K562 (cell line): ENCODE data around the gene KIFC3. TPM values are rescaled to one million over a fixed set of nuclear protein-coding genes. Genes with fewer than 3 reads are reported as not detected.

Experiments
- ARID1B ChIP-seq: fragments of 450-650 bp; IDR thresholded peaks from 2 replicates; pipeline ENCODE4 v1.6.1; 2016; ENCODE audit warnings: antibody characterized with exemption, mild to moderate bottlenecking, inconsistent platforms
- ARNT ChIP-seq, 2 experiments: fragments of 450-650 bp; IDR thresholded peaks; 2 replicates each; pipeline ENCODE4 v1.6.1; 2016; ENCODE audit warnings: mild to moderate bottlenecking in 1 of 2
- BCOR ChIP-seq: fragments of 450-650 bp; IDR thresholded peaks from 2 replicates; pipeline ENCODE4 v1.6.1; 2016
- DDX20 ChIP-seq: fragments of 450-650 bp; IDR thresholded peaks from 2 replicates; pipeline ENCODE4 v1.6.1; 2016; ENCODE audit warnings: missing genetic modification characterization, low read depth, mild to moderate bottlenecking, missing compliant biosample characterization, moderate library complexity
- FOXM1 ChIP-seq, 2 experiments: fragments of 450-650 bp in 1 of 2; sonication (generic) in 1 of 2; formaldehyde crosslinking in 1 of 2; IDR thresholded peaks; 2 replicates each; pipeline versions ENCODE4 v1.6.1 to v1.9.0; 2017 to 2022; ENCODE audit warnings: low read depth in 2 of 2, mild to moderate bottlenecking in 2 of 2, missing genetic modification reagents in 1 of 2, moderate library complexity in 1 of 2
- MTF1 ChIP-seq: fragments of 250-450 bp; sonication (Bioruptor Pico); IDR thresholded peaks from 2 replicates; pipeline ENCODE4 v1.9.0; 2021; ENCODE audit warnings: moderate library complexity, mild to moderate bottlenecking, inconsistent platforms, borderline replicate concordance
- NKRF ChIP-seq: fragments of 450-650 bp; IDR thresholded peaks from 2 replicates; pipeline ENCODE4 v1.6.1; 2016; ENCODE audit warnings: borderline replicate concordance
- NR0B1 ChIP-seq: fragments of 450-650 bp; IDR thresholded peaks from one replicate; pipeline ENCODE4 v1.6.1; 2018; ENCODE audit warnings: mild to moderate bottlenecking, moderate library complexity; ENCODE audit not compliant: partially characterized antibody
- NR2C1 ChIP-seq, 2 experiments: fragments of 450-650 bp; IDR thresholded peaks; 2 replicates each; pipeline ENCODE4 v1.6.1; 2017; ENCODE audit warnings: mild to moderate bottlenecking in 2 of 2, antibody characterized with exemption in 1 of 2, inconsistent platforms in 1 of 2, missing compliant biosample characterization in 1 of 2, missing genetic modification characterization in 1 of 2
- RAD51 ChIP-seq: fragments of 450-650 bp; IDR thresholded peaks from 2 replicates; pipeline ENCODE4 v1.7.1; 2016; ENCODE audit warnings: low read depth, mild to moderate bottlenecking, borderline replicate concordance
- RBM17 ChIP-seq: fragments of 200-400 bp; formaldehyde crosslinking; IDR thresholded peaks from 2 replicates; pipeline ENCODE4 v1.6.1; 2017; ENCODE audit warnings: low read depth, mild to moderate bottlenecking, low read length, borderline replicate concordance
- TSHZ1 ChIP-seq: fragments of 250-450 bp; sonication (Bioruptor Pico); IDR thresholded peaks from 2 replicates; pipeline ENCODE4 v1.4.0; 2020; ENCODE audit warnings: mild to moderate bottlenecking, moderate library complexity
- XRCC3 ChIP-seq: fragments of 450-650 bp; IDR thresholded peaks from 2 replicates; pipeline ENCODE4 v1.6.1; 2017; ENCODE audit warnings: mild to moderate bottlenecking, moderate library complexity
- ZBTB34 ChIP-seq: fragments of 250-450 bp; sonication (Bioruptor Pico); IDR thresholded peaks from 2 replicates; pipeline ENCODE4 v1.8.0; 2021; ENCODE audit warnings: mild to moderate bottlenecking, moderate library complexity
- ZC3H11A ChIP-seq: IDR thresholded peaks from 2 replicates; pipeline ENCODE4 v1.6.1; 2012; ENCODE audit warnings: low read depth, low read length, improper control_type of control experiment
- ZNF347 ChIP-seq: fragments of 450-650 bp; formaldehyde crosslinking; IDR thresholded peaks from 2 replicates; pipeline ENCODE4 v1.4.0; 2020; ENCODE audit warnings: low read depth, mild to moderate bottlenecking, moderate library complexity
- ZNF586 ChIP-seq: fragments of 450-650 bp; formaldehyde crosslinking; conservative IDR thresholded peaks from 2 replicates; pipeline ENCODE4 v1.4.0; 2020; ENCODE audit warnings: mild to moderate bottlenecking, moderate library complexity
- ZNF668 ChIP-seq: fragments of 250-450 bp; sonication (Bioruptor Pico); IDR thresholded peaks from 2 replicates; pipeline ENCODE4 v1.8.0; 2022; ENCODE audit warnings: mild to moderate bottlenecking, inconsistent platforms
- ZNF766 ChIP-seq: fragments of 200-800 bp; sonication (Bioruptor generic); conservative IDR thresholded peaks from 2 replicates; pipeline ENCODE4 v1.6.1; 2016; ENCODE audit warnings: missing genetic modification characterization, missing compliant biosample characterization
- polyA plus RNA-seq, 8 experiments: library from polyadenylated mRNA; depleted of rRNA in 4 of 8; stranded (reverse) in 5 of 8; unstranded in 3 of 8; fragments of >200 nt; fragmentation: Nextera tagmentation in 2 of 8; fragmentation: Illumina TruSeq in 1 of 8; extraction: Ambion mirVana in 2 of 8; extraction: Trizol in 1 of 8; gene quantifications; 2 replicates each; pipeline versions ENCODE4 v1.2.1 to v1.2.3, GENCODE V29; 2011 to 2014; ENCODE audit warnings: inconsistent platforms in 1 of 8, missing spikeins in 1 of 8
- total RNA-seq, 7 experiments: library from RNA; depleted of rRNA in 6 of 7; stranded (reverse); fragments of >200 nt in 6 of 7; fragmentation: Illumina TruSeq in 2 of 7; extraction: Trizol in 2 of 7; gene quantifications; 2 replicates each; pipeline versions ENCODE4 v1.2.1 to v1.2.3, GENCODE V29; 2011 to 2021; ENCODE audit warnings: low replicate concordance in 1 of 7

KIFC3 gene
- total and polyA plus RNA-seq, 9 of the 15 experiments (the other 6 are each of a cell fraction or from before 2014, with no cell fraction given), result 0.23 to 105 (median 26.2) TPM

GRCh38 chr16:57734925-57735754 is 67.2 kb downstream of the KIFC3 start (continued):
- TF ChIP-seq TSHZ1 (CRISPR knock-in tag) (no peak), ZNF766 (no peak), BCOR (no peak; the same call in 1 of the 2 replicates), NR2C1 (IDR thresholded peaks at IDR 0.05) (peak; percentile 96), NR2C1 (tag; IDR thresholded peaks at IDR 0.05) (peak; percentile 97), DDX20 (tag) (no peak), XRCC3 (no peak), NR0B1 (no peak), MTF1 (no peak), FOXM1 (IDR thresholded peaks at IDR 0.05; ENCODE audit: low read depth) (peak; percentile 83), FOXM1 (CRISPR knock-in tag; IDR thresholded peaks at IDR 0.05; ENCODE audit: low read depth) (no peak), ZBTB34 (CRISPR knock-in tag) (no peak), ZNF668 (CRISPR knock-in tag) (no peak), ARID1B (no peak), ZNF347 (CRISPR knock-in tag) (no peak), ZC3H11A (no peak), RAD51 (no peak), NKRF (no peak), ARNT (IDR thresholded peaks at IDR 0.05) (0 out of 4 replicates have a peak, but pooled peaks of 1 of the 2 experiments have one; percentile 27), RBM17 (no peak), ZNF586 (CRISPR knock-in tag) (no peak)
